IMR-90 (cell line): ENCODE data around the gene TOP3B. TPM values are rescaled to one million over a fixed set of nuclear protein-coding genes. Genes with fewer than 3 reads are reported as not detected.

Source experiments
- BHLHE40 ChIP-seq: fragments of 150-350 bp; IDR thresholded peaks from 2 replicates; pipeline ENCODE4 v1.6.1; 2016; ENCODE audit warnings: mild to moderate bottlenecking, low read depth, low read length
- RAD21 ChIP-seq: IDR thresholded peaks from 2 replicates; pipeline ENCODE4 v1.6.1; 2012; ENCODE audit warnings: low read length, improper control_type of control experiment
- RFX5 ChIP-seq: IDR thresholded peaks from 2 replicates; pipeline ENCODE4 v1.8.0; 2012; ENCODE audit warnings: low read depth, mild to moderate bottlenecking, low read length, moderate library complexity
- polyA plus RNA-seq, 3 experiments: library from polyadenylated mRNA; depleted of rRNA; stranded (reverse); fragments of >200 nt; gene quantifications; 2 replicates each; pipeline ENCODE4 v1.2.3, GENCODE V29; 2012; ENCODE audit warnings: low replicate concordance in 1 of 3
- total RNA-seq: library from RNA; depleted of rRNA; stranded (reverse); fragments of >200 nt; gene quantifications from 2 replicates; pipeline ENCODE4 v1.2.3, GENCODE V29; 2012
- TF ChIP-seq, protein P1 (sequence below): fragments of 150-350 bp; IDR thresholded peaks from 2 replicates; pipeline ENCODE4 v1.6.1; 2017; ENCODE audit warnings: mild to moderate bottlenecking, antibody characterized with exemption, low read length, low read depth

The TOP3B gene
- total and polyA plus RNA-seq, 2 of the 4 experiments (the other 2 are of a cell fraction), result 23.0 to 23.5 TPM

DNA sequence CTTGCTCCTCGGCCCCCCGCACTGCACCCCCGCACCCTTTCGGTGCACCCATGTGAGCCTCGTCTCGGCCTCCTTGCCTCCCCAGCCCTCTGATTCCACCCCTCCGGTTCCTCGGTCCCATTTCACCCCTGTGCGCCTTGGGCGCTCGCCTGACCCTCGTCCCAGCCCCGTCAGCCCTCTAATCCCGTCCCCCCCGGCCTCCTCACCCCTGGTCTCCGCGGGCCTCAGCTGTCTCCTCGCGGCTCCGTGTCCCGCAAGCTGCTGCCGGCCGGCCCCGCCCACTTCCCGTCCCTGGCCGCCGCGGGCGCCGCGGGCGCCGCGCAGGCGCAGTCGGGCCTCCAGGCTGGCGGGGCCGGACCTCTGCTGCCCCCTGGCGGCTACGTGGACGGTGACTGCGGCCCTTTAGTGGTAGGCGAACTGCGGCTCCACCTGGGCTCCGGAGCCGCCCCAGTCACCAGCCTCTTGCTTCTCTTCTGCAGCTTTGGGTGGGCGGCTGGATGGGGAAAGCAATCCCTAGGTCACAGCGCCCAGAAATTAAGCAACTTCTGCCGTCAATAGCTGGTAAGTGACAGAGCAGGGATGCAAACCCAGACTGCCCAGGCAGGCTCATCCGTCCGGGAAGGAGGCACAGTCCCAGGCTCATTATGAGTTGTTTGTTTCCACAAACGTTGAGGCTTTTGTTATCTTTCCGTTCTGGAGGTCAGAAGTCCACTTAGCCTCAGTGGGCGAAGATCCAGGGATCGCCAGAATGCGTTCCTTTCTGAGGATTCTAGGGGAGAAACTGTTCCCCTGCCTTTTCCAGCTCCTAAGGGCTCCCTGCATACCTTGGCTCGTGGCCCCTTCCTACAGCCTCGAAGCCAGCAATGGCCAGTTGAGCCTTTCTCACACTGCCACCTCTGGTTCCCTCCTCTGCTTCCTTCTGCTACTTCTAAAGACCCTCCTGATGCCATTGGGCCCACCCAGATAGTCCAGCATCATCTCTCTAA lies 29.7 kb downstream of the TOP3B start, which contains the start of gene PPM1F (continued):
- TF ChIP-seq, protein P1, sequence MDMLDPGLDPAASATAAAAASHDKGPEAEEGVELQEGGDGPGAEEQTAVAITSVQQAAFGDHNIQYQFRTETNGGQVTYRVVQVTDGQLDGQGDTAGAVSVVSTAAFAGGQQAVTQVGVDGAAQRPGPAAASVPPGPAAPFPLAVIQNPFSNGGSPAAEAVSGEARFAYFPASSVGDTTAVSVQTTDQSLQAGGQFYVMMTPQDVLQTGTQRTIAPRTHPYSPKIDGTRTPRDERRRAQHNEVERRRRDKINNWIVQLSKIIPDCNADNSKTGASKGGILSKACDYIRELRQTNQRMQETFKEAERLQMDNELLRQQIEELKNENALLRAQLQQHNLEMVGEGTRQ, result no peak
- TF ChIP-seq BHLHE40, result no peak
- no peak for TF ChIP-seq RFX5
- TF ChIP-seq RAD21, result peak; percentile 70
